Endothelial cell of umbilical vein (primary cell): Measurements from ENCODE around the gene NOXRED1. TPM values are rescaled to one million over a fixed set of nuclear protein-coding genes. Genes with fewer than 3 reads are reported as not detected.

Experiments
- BruUV-seq: library from RNA; stranded (reverse); fragments of 400-500 nt; replicated peaks from 2 replicates; lab custom pipeline; 2021; lab: Mats Ljungman, UMichigan
- CTCF ChIA-PET: fragments of 300-600, 350-600 bp; sonication (Branson Sonifier 250); formaldehyde crosslinking; loops from one replicate; lab custom pipeline; 2021; ENCODE audit warnings: antibody characterized with exemption, inconsistent platforms; lab: Charles Lee
- POLR2A ChIA-PET: fragments of 300-600, 350-600 bp; sonication (Branson Sonifier 250); formaldehyde crosslinking; loops from one replicate; lab custom pipeline; 2021; ENCODE audit warnings: antibody characterized with exemption, inconsistent platforms; lab: Charles Lee
- DNase-seq: peaks from one replicate; pipeline ENCODE4 v3.0.0-alpha.2; 2011; ENCODE audit warnings: low read depth, low spot score
- FAIRE-seq: peaks from 2 replicates; lab custom pipeline; 2011; peaks lifted over from hg19 to GRCh38; lab: Jason Lieb, UNC
- H2AFZ ChIP-seq: 2 replicates; pipeline ENCODE4 v1.6.0; 2012; ENCODE audit warnings: low read depth, low read length, control low read depth, inconsistent platforms
- H3K27ac ChIP-seq: 2 replicates; pipeline ENCODE4 v1.5.1; 2011; ENCODE audit warnings: low read depth, mild to moderate bottlenecking, control low read depth, low read length, moderate library complexity; ENCODE audit not compliant: insufficient read depth
- H3K27me3 ChIP-seq, 2 experiments: 2 replicates each; pipeline versions ENCODE4 v1.6.0 to v1.6.1; 2011; ENCODE audit warnings: low read length in 2 of 2, mixed read lengths in 1 of 2; ENCODE audit not compliant: control insufficient read depth in 2 of 2, insufficient read depth in 2 of 2
- H3K36me3 ChIP-seq, 2 experiments: 2 replicates in 1 of 2; 3 replicates in 1 of 2; pipeline ENCODE4 v1.5.1; 2011; ENCODE audit warnings: low read length in 2 of 2, mild to moderate bottlenecking in 1 of 2, moderate library complexity in 1 of 2; ENCODE audit not compliant: control insufficient read depth in 2 of 2, insufficient read depth in 2 of 2; ENCODE audit errors: extremely low read depth in 1 of 2
- H3K4me1 ChIP-seq: 3 replicates; pipeline ENCODE4 v1.5.1; 2011; ENCODE audit warnings: mild to moderate bottlenecking, low read length; ENCODE audit not compliant: control insufficient read depth, insufficient read depth; ENCODE audit errors: extremely low read depth
- H3K4me2 ChIP-seq: 2 replicates; pipeline ENCODE4 v1.6.1; 2011; ENCODE audit warnings: low read length, control low read depth, mixed read lengths; ENCODE audit not compliant: insufficient read depth
- H3K4me3 ChIP-seq, 3 experiments: fragments of 200-600 bp in 1 of 3; sonication (generic), shearing (Covaris generic) in 1 of 3; replicated peaks in 1 of 3; 2 replicates each; pipeline ENCODE4 v1.5.1; 2011 to 2016; ENCODE audit warnings: control low read depth in 3 of 3, low read length in 3 of 3, mild to moderate bottlenecking in 2 of 3, inconsistent platforms in 1 of 3, low read depth in 1 of 3, moderate library complexity in 1 of 3; ENCODE audit not compliant: insufficient read depth in 1 of 3
- H3K79me2 ChIP-seq: 2 replicates; pipeline ENCODE4 v1.6.0; 2012; ENCODE audit warnings: low read length, inconsistent platforms; ENCODE audit not compliant: control insufficient read depth, insufficient read depth
- H3K9ac ChIP-seq: replicated peaks from 2 replicates; pipeline ENCODE3; 2011; ENCODE audit warnings: low read length, control low read depth; ENCODE audit not compliant: insufficient read depth; ENCODE audit errors: extremely low read depth
- H3K9me1 ChIP-seq: replicated peaks from 3 replicates; pipeline ENCODE4 v1.6.0; 2011; ENCODE audit warnings: mild to moderate bottlenecking, low read length; ENCODE audit not compliant: control insufficient read depth, insufficient read depth; ENCODE audit errors: extremely low read depth
- H3K9me3 ChIP-seq: replicated peaks from 2 replicates; pipeline ENCODE4 v1.5.1; 2012; ENCODE audit warnings: low read length, inconsistent platforms; ENCODE audit not compliant: control insufficient read depth, insufficient read depth
- H4K20me1 ChIP-seq: replicated peaks from 2 replicates; pipeline ENCODE3; 2011; ENCODE audit warnings: mild to moderate bottlenecking, low read length; ENCODE audit not compliant: control insufficient read depth, insufficient read depth; ENCODE audit errors: extremely low read depth
- CTCF ChIP-seq, 2 donors: IDR thresholded peaks; 1 replicate in 1 of 2; 2 replicates in 1 of 2; pipeline ENCODE4 v1.5.1; 2011; ENCODE audit warnings: low read length in 2 of 2, mild to moderate bottlenecking in 2 of 2, moderate library complexity in 2 of 2, control low read depth in 1 of 2, inconsistent platforms in 1 of 2, low read depth in 1 of 2; ENCODE audit not compliant: insufficient read depth in 1 of 2; ENCODE audit errors: extremely low read depth in 1 of 2
- EZH2 ChIP-seq: IDR thresholded peaks from 2 replicates; pipeline ENCODE4 v1.6.1; 2012; ENCODE audit warnings: borderline replicate concordance, low read depth, mild to moderate bottlenecking, moderate library complexity, low read length, inconsistent platforms; ENCODE audit not compliant: severe bottlenecking
- FOS ChIP-seq: IDR thresholded peaks from 2 replicates; pipeline ENCODE4 v1.6.1; 2011; ENCODE audit warnings: mild to moderate bottlenecking, low read length, moderate library complexity, borderline replicate concordance; ENCODE audit not compliant: insufficient read depth
- GATA2 ChIP-seq: IDR thresholded peaks from 2 replicates; pipeline ENCODE4 v1.7.0; 2011; ENCODE audit warnings: low read depth, mild to moderate bottlenecking, moderate library complexity, mixed read lengths, low read length; ENCODE audit not compliant: insufficient read length, insufficient read depth
- JUN ChIP-seq: IDR thresholded peaks from 2 replicates; pipeline ENCODE4 v1.6.1; 2011; ENCODE audit warnings: borderline replicate concordance, low read depth; ENCODE audit not compliant: insufficient read length, insufficient read depth
- MAX ChIP-seq: IDR thresholded peaks from 2 replicates; pipeline ENCODE4 v1.6.1; 2011; ENCODE audit not compliant: insufficient read depth, insufficient read length
- MYC ChIP-seq: IDR thresholded peaks from one replicate; pipeline ENCODE4 v1.6.1; 2011; ENCODE audit warnings: mild to moderate bottlenecking, low read depth, low read length
- POLR2A ChIP-seq: IDR thresholded peaks from 2 replicates; pipeline ENCODE4 v1.6.1; 2012; ENCODE audit warnings: low read depth, mild to moderate bottlenecking, control low read depth, low read length
- POLR2AphosphoS5 ChIP-seq: IDR thresholded peaks from 2 replicates; pipeline ENCODE4 v1.6.1; 2012; ENCODE audit warnings: low read depth, mild to moderate bottlenecking, control low read depth, low read length, moderate library complexity; ENCODE audit not compliant: insufficient read depth
- dilution Hi-C: fragments of 300-500 bp; cut with MboI; formaldehyde crosslinking; loops from one replicate; pipeline ENCODE4 v1.15.0; 2019; ENCODE audit warnings: low sequenced_read_pairs; ENCODE audit not compliant: extremely low pct_ligation_motif_present
- intact Hi-C: fragments of 100-400 bp; cut with micrococcal nuclease; formaldehyde crosslinking; loops from one replicate; pipeline ENCODE4 v1.10.0; 2022
- polyA plus RNA-seq, 4 experiments: library from polyadenylated mRNA; depleted of rRNA in 3 of 4; stranded (reverse) in 3 of 4; unstranded in 1 of 4; fragments of >200 nt; gene quantifications; 2 replicates each; pipeline versions ENCODE4 v1.2.1 to v1.2.3, GENCODE V29; 2011 to 2012; ENCODE audit warnings: missing spikeins in 1 of 4
- total RNA-seq: library from RNA; stranded (reverse); gene quantifications from 2 replicates; pipeline ENCODE4 v1.2.3, GENCODE V29; 2021

The NOXRED1 gene
- total and polyA plus RNA-seq, 2 donors (not counting 3 experiments of a cell fraction or from before 2014, with no cell fraction given), result 0.15 to 0.33 TPM

- Histone ChIP-seq H3K9ac (no peak overlapping the region), H3K9me3 (no peaks in the 10 kb centered on the region), H3K27me3 (no peaks in the 10 kb centered on the region), H3K27ac (no peak overlapping the region), H4K20me1 (no peaks in the 10 kb centered on the region), H3K4me1 (peaks cover 15% of the 10 kb centered on the region), H2AFZ (no peak overlapping the region), H3K4me3 (peak overlapping the region in 1 of 3 experiments; percentile 76), H3K79me2 (peaks cover 9% of the 10 kb centered on the region), H3K36me3 (no peaks in the 10 kb centered on the region), H3K9me1 (no peaks in the 10 kb centered on the region), H3K4me2 (peak overlapping the region; percentile 93)
- intact Hi-C loops, result no loop called here
- BruUV-seq, result no TSS peak
- ChIA-PET POLR2A (no interaction called here), CTCF (no interaction called here)
- dilution Hi-C loops, result no loop called here
- FAIRE-seq, result peak; percentile 18
- TF ChIP-seq POLR2A, result no peak
- no peak for TF ChIP-seq FOS
- TF ChIP-seq MYC, result no peak
- no peak for TF ChIP-seq JUN
- TF ChIP-seq MAX, result no peak
- no peak for TF ChIP-seq EZH2
- no peak for TF ChIP-seq CTCF (IDR thresholded peaks at IDR 0.05; ENCODE audit: extremely low read depth in 1 of 2, insufficient read depth in 1 of 2, low read depth in 1 of 2, low read length in 2 of 2)
- no peak for TF ChIP-seq GATA2
- TF ChIP-seq POLR2AphosphoS5, result no peak
- no peak for DNase-seq
Measured at GRCh38 chr14:77375164-77375950, 48.0 kb downstream of the NOXRED1 start.
